Thyroid gland (tissue), 4 donors: ENCODE measurements around the gene MYO16.

ENCODE experiments used
- CTCF ChIP-seq, 6 experiments: fragments of 200-600 bp in 3 of 6; fragments of 450-650 bp in 3 of 6; sonication (generic) in 3 of 6; IDR thresholded peaks; one replicate each; pipeline ENCODE4 v1.5.1; 2016 to 2019; ENCODE audit warnings: antibody characterized with exemption in 6 of 6, mild to moderate bottlenecking in 2 of 6, inconsistent platforms in 1 of 6, moderate library complexity in 1 of 6
- POLR2A ChIP-seq, 2 donors: fragments of 450-650 bp; IDR thresholded peaks; one replicate each; pipeline ENCODE4 v1.6.1; 2017; ENCODE audit warnings: antibody characterized with exemption in 2 of 2, mild to moderate bottlenecking in 2 of 2, moderate library complexity in 1 of 2

GRCh38 chr13:108961542-108962125 is 332.2 kb downstream of the MYO16 start:
- TF ChIP-seq CTCF (IDR thresholded peaks at IDR 0.05): peak; percentile 65 to 88 (median 80)
- TF ChIP-seq POLR2A (IDR thresholded peaks at IDR 0.05): no peak
